OCI-LY7 (cell line): Measurements from ENCODE around the gene TOPAZ1. TPM values are rescaled to one million over a fixed set of nuclear protein-coding genes. Genes with fewer than 3 reads are reported as not detected.

ENCODE experiments used
- BruUV-seq: library from RNA; stranded (reverse); fragments of 400-500 nt; replicated peaks from 2 replicates; lab custom pipeline; 2021; lab: Mats Ljungman, UMichigan
- CTCF ChIA-PET: fragments of 300-600 bp; sonication (Branson Sonifier 250); formaldehyde crosslinking; loops from one replicate; lab custom pipeline; 2022; ENCODE audit warnings: antibody characterized with exemption; ENCODE audit not compliant: unreplicated experiment; lab: Charles Lee
- POLR2A ChIA-PET: fragments of 300-600 bp; sonication (Branson Sonifier 250); formaldehyde crosslinking; loops from one replicate; lab custom pipeline; 2022; ENCODE audit warnings: antibody characterized with exemption; lab: Charles Lee
- DNase-seq: peaks from one replicate; pipeline ENCODE4 v3.0.0-alpha.2; 2015; ENCODE audit warnings: low spot score
- H2AFZ ChIP-seq: fragments of 200-600 bp; sonication (generic), shearing (Covaris generic); 2 replicates; pipeline ENCODE4 v1.6.1; 2014; ENCODE audit warnings: mild to moderate bottlenecking, antibody characterized with exemption, low read length, moderate library complexity
- H3K27ac ChIP-seq: fragments of 200-600 bp; sonication (generic); 2 replicates; pipeline ENCODE4 v1.5.1; 2014; ENCODE audit warnings: mixed run types, low read depth, mild to moderate bottlenecking, moderate library complexity, low read length, inconsistent platforms; ENCODE audit not compliant: poor library complexity, severe bottlenecking
- H3K36me3 ChIP-seq: fragments of 200-600 bp; sonication (generic); 2 replicates; pipeline ENCODE4 v1.6.1; 2014; ENCODE audit warnings: mild to moderate bottlenecking, antibody characterized with exemption, low read length, moderate library complexity, mixed read lengths; ENCODE audit not compliant: insufficient read depth
- H3K4me1 ChIP-seq: fragments of 200-600 bp; sonication (generic); 2 replicates; pipeline ENCODE4 v1.5.1; 2014; ENCODE audit warnings: mild to moderate bottlenecking, low read length; ENCODE audit not compliant: insufficient read depth, poor library complexity, severe bottlenecking
- H3K4me2 ChIP-seq: fragments of 200-600 bp; sonication (generic); 2 replicates; pipeline ENCODE4 v1.6.1; 2014; ENCODE audit warnings: mild to moderate bottlenecking, low read length
- H3K4me3 ChIP-seq: fragments of 200-600 bp; sonication (generic); 2 replicates; pipeline ENCODE4 v1.5.1; 2014; ENCODE audit warnings: mild to moderate bottlenecking, low read depth, low read length; ENCODE audit not compliant: poor library complexity, severe bottlenecking
- H3K79me2 ChIP-seq: fragments of 200-600 bp; sonication (generic); 2 replicates; pipeline ENCODE4 v1.6.1; 2016; ENCODE audit warnings: low read depth, mild to moderate bottlenecking, low read length, moderate library complexity, mixed read lengths; ENCODE audit not compliant: insufficient read depth
- H3K9me2 ChIP-seq: fragments of 200-600 bp; sonication (generic); 2 replicates; pipeline ENCODE4 v1.6.1; 2016; ENCODE audit warnings: mild to moderate bottlenecking, low read length, mixed read lengths; ENCODE audit not compliant: insufficient read depth
- H3K9me3 ChIP-seq: fragments of 200-600 bp; sonication (generic); 2 replicates; pipeline ENCODE4 v1.6.1; 2014; ENCODE audit warnings: mild to moderate bottlenecking, mixed run types, low read length, mixed read lengths
- H4K20me1 ChIP-seq: fragments of 200-600 bp; sonication (generic); 2 replicates; pipeline ENCODE4 v1.6.1; 2014; ENCODE audit warnings: mild to moderate bottlenecking, antibody characterized with exemption, low read length, moderate library complexity, mixed read lengths; ENCODE audit not compliant: insufficient read depth
- EZH2phosphoT487 ChIP-seq: fragments of 200-600 bp; sonication (generic); IDR thresholded peaks from 2 replicates; pipeline ENCODE4 v1.6.1; 2018; ENCODE audit warnings: low read depth, borderline replicate concordance, mild to moderate bottlenecking, mixed run types, antibody characterized with exemption, low read length, moderate library complexity, mixed read lengths
- intact Hi-C: fragments of 100-400 bp; cut with micrococcal nuclease; formaldehyde crosslinking; loops from one replicate; pipeline ENCODE4 v1.10.0; 2022; ENCODE audit not compliant: unreplicated experiment
- total RNA-seq, 2 experiments: library from RNA; depleted of rRNA in 1 of 2; stranded (reverse); fragments of >200 nt in 1 of 2; shearing (Covaris generic) in 1 of 2; gene quantifications; 2 replicates each; pipeline ENCODE4 v1.2.3, GENCODE V29; 2014 to 2022
- TF ChIP-seq, protein P1 (sequence below): fragments of 200-600 bp; sonication (generic); conservative IDR thresholded peaks from 2 replicates; pipeline ENCODE4 v1.5.1; 2014; ENCODE audit warnings: mild to moderate bottlenecking, antibody characterized with exemption, low read length, moderate library complexity, mixed read lengths

Gene TOPAZ1
- total RNA-seq, 2 experiments from 2014 or later, result not detected

DNA sequence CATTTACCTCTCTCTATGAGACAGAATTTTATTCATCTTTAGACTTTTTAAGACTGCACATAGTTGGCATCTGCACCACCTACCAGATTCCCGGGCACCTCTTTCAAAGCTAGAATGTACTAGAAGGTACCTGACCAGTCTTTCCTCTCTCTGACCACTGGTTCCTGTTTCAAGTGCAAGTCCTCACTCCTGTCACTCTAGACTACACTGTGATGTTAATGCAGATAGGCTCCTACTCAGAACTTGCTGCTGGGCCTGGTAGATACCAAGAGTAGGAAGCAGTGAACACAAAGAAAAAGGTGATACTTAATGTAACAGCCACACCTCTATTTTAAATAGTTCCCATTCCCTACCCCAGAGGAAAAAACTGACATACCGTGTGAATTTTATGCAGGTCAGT is 88.8 kb downstream of the TOPAZ1 start:
- POLR2A ChIA-PET, result interaction anchor here (1.0 kb wide), 1 partner anchor 8 kb away, joined by 3 read pairs; the partner anchor contains the start of gene TCAIM
- intact Hi-C loops, result loop anchor here (10.0 kb wide), 2 partner anchors 184 to 644 kb away; partner anchors contain the start of genes EXOSC7 and ZDHHC3
- Histone ChIP-seq H3K36me3 (no peaks in the 10 kb centered on the region), H3K9me3 (no peaks in the 10 kb centered on the region), H3K4me1 (no peaks in the 10 kb centered on the region), H3K79me2 (no peaks in the 10 kb centered on the region), H3K9me2 (no peaks in the 10 kb centered on the region), H3K4me2 (no peak overlapping the region), H3K4me3 (no peak overlapping the region), H3K27ac (no peak overlapping the region), H4K20me1 (no peaks in the 10 kb centered on the region), H2AFZ (no peak overlapping the region)
- CTCF ChIA-PET, result no interaction called here
- TF ChIP-seq EZH2phosphoT487, result no peak
- TF ChIP-seq, protein P1, sequence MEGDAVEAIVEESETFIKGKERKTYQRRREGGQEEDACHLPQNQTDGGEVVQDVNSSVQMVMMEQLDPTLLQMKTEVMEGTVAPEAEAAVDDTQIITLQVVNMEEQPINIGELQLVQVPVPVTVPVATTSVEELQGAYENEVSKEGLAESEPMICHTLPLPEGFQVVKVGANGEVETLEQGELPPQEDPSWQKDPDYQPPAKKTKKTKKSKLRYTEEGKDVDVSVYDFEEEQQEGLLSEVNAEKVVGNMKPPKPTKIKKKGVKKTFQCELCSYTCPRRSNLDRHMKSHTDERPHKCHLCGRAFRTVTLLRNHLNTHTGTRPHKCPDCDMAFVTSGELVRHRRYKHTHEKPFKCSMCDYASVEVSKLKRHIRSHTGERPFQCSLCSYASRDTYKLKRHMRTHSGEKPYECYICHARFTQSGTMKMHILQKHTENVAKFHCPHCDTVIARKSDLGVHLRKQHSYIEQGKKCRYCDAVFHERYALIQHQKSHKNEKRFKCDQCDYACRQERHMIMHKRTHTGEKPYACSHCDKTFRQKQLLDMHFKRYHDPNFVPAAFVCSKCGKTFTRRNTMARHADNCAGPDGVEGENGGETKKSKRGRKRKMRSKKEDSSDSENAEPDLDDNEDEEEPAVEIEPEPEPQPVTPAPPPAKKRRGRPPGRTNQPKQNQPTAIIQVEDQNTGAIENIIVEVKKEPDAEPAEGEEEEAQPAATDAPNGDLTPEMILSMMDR, result no peak
- no peak for DNase-seq
- BruUV-seq, result no TSS peak

DNA sequence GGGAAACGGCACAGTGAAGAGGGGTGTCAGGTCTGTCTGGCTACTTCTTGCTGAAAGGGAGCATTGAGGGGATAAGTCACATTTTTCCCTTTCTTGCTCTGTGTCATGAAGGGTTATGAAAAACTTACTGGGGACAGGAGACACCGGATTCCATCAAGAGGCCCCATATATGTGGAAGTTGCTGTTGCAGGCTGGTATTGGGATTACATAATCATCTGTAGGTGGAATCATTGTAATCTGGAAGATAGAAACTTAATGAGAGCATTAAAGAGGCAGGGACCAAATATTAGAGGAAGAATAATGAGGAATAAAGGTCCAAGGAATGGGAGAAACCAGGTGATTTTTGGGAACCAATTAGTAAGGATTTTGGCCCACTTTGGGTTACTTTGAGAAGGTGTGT is 92.6 kb downstream of the TOPAZ1 start:
- no peak overlapping the region for H2AFZ ChIP-seq
- BruUV-seq, result no TSS peak
- no peak overlapping the region for H3K4me2 ChIP-seq
- H3K4me1 ChIP-seq, result peaks cover 8% of the 10 kb centered on the region
- DNase-seq, result no peak
- POLR2A ChIA-PET, result interaction anchor here (0.6 kb wide), 1 partner anchor 189 kb away, joined by 4 read pairs; no protein-coding TSS in a partner anchor
- no peaks in the 10 kb centered on the region for H3K36me3 ChIP-seq
- no peaks in the 10 kb centered on the region for H3K9me3 ChIP-seq
- no peak for TF ChIP-seq EZH2phosphoT487
- TF ChIP-seq, protein P1, result no peak
- peaks cover 5% of the 10 kb centered on the region; the same call in 1 of the 2 replicates for H3K79me2 ChIP-seq
- CTCF ChIA-PET, result no interaction called here
- H3K9me2 ChIP-seq, result no peaks in the 10 kb centered on the region
- H4K20me1 ChIP-seq, result no peaks in the 10 kb centered on the region
- intact Hi-C loops, result loop anchor here (10.0 kb wide), 2 partner anchors 180 to 640 kb away; partner anchors contain the start of genes EXOSC7 and ZDHHC3
- no peak overlapping the region for H3K4me3 ChIP-seq
- no peak overlapping the region for H3K27ac ChIP-seq

DNA sequence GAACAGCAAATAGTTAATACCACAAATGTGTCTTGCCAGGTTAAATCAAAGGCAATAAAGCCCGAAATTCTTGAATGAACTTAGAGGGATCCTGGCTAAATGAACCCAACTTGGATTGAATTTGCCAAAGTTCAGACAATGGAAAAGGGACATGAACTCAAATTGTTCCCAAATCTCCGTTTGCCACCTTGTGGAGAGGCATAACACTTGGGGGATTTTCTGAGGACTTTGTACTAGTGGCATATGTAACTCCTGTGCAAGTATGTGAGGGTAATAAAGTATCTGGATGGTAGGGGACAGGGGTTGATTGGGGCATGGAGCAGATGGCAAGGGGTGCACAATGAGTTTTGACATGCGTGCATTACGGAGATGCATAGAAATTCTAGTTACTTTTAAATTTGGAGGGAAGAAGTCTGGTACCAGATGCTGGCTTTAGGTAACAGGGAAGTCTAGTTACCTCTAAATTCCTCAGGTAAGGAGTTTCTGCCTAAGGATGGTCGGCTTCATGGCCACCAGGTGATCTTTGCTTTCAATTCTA is 95.6 kb downstream of the TOPAZ1 start:
- POLR2A ChIA-PET, result interaction anchor here (0.7 to 2.4 kb wide), 5 partner anchors 9 to 1311 kb away, joined by 3 to 10 read pairs (median 3); no protein-coding TSS in a partner anchor
- CTCF ChIA-PET, result no interaction called here
- H3K4me3 ChIP-seq, result peak overlapping the region; percentile 82
- H3K27ac ChIP-seq, result no peak overlapping the region
- intact Hi-C loops, result loop anchor here (5.0 to 10.0 kb wide), 3 partner anchors 177 to 637 kb away; partner anchors contain the start of genes EXOSC7 and ZDHHC3
- H4K20me1 ChIP-seq, result no peaks in the 10 kb centered on the region
- H3K9me2 ChIP-seq, result no peaks in the 10 kb centered on the region
- peak overlapping the region; percentile 90 for H2AFZ ChIP-seq
- peak overlapping the region; percentile 88 for H3K4me2 ChIP-seq
- no peak for TF ChIP-seq EZH2phosphoT487
- TF ChIP-seq, protein P1, result no peak
- H3K4me1 ChIP-seq, result peaks cover 23% of the 10 kb centered on the region
- BruUV-seq, result no TSS peak
- no peaks in the 10 kb centered on the region for H3K9me3 ChIP-seq
- 0 out of 2 replicates have a peak, but pooled peaks cover 8% of the 10 kb centered on the region for H3K36me3 ChIP-seq
- peaks cover 31% of the 10 kb centered on the region for H3K79me2 ChIP-seq
- DNase-seq, result peak; percentile 5
